Loucy (cell line): ENCODE measurements around the gene IFI30.

Experiments
- H2AFZ ChIP-seq: fragments of 200-600 bp; sonication (generic); 2 replicates; pipeline ENCODE4 v1.6.0; 2016; ENCODE audit warnings: antibody characterized with exemption, mild to moderate bottlenecking, low read length, moderate library complexity
- H3F3A ChIP-seq: fragments of 200-600 bp; 2 replicates; pipeline ENCODE4 v1.6.0; 2016; ENCODE audit warnings: antibody characterized with exemption, low read depth, mild to moderate bottlenecking
- H3K27me3 ChIP-seq: fragments of 200-600 bp; sonication (generic); 2 replicates; pipeline ENCODE4 v1.6.1; 2014; ENCODE audit warnings: low read length, mild to moderate bottlenecking; ENCODE audit not compliant: insufficient read depth, poor library complexity, severe bottlenecking
- H3K36me3 ChIP-seq: fragments of 200-600 bp; sonication (generic); 2 replicates; pipeline ENCODE4 v1.6.1; 2016; ENCODE audit warnings: low read length; ENCODE audit not compliant: insufficient read depth
- H3K4me1 ChIP-seq: fragments of 200-600 bp; sonication (generic); 2 replicates; pipeline ENCODE4 v1.5.1; 2014; ENCODE audit warnings: low read length, mild to moderate bottlenecking; ENCODE audit not compliant: insufficient read depth, poor library complexity, severe bottlenecking
- H3K4me2 ChIP-seq: fragments of 200-600 bp; sonication (generic); 2 replicates; pipeline ENCODE4 v1.6.0; 2014; ENCODE audit warnings: antibody characterized with exemption, low read length, low read depth, mild to moderate bottlenecking; ENCODE audit not compliant: poor library complexity, severe bottlenecking
- H3K4me3 ChIP-seq: fragments of 200-600 bp; sonication (generic); 2 replicates; pipeline ENCODE4 v1.5.1; 2014; ENCODE audit warnings: low read length, mild to moderate bottlenecking, mixed read lengths; ENCODE audit not compliant: poor library complexity, severe bottlenecking
- H3K79me2 ChIP-seq: fragments of 200-600 bp; sonication (generic); 2 replicates; pipeline ENCODE4 v1.6.1; 2014; ENCODE audit warnings: low read length; ENCODE audit not compliant: insufficient read depth
- H3K9ac ChIP-seq: fragments of 200-600 bp; sonication (generic); 2 replicates; pipeline ENCODE4 v1.6.0; 2014; ENCODE audit warnings: mild to moderate bottlenecking, low read depth, low read length, moderate library complexity; ENCODE audit not compliant: poor library complexity, severe bottlenecking
- H3K9me2 ChIP-seq: fragments of 200-600 bp; sonication (generic); replicated peaks from 2 replicates; pipeline ENCODE4 v1.6.1; 2016; ENCODE audit warnings: low read depth, low read length, mixed read lengths
- H3K9me3 ChIP-seq: fragments of 200-600 bp; sonication (generic); 2 replicates; pipeline ENCODE4 v1.6.1; 2014; ENCODE audit warnings: mild to moderate bottlenecking, antibody characterized with exemption, low read length, low read depth; ENCODE audit not compliant: insufficient read depth
- H4K20me1 ChIP-seq: fragments of 200-600 bp; sonication (generic); 2 replicates; pipeline ENCODE4 v1.6.0; 2014; ENCODE audit warnings: antibody characterized with exemption, low read length, mild to moderate bottlenecking; ENCODE audit not compliant: insufficient read depth, poor library complexity, severe bottlenecking
- CTCF ChIP-seq: fragments of 200-600 bp; sonication (generic); conservative IDR thresholded peaks from 2 replicates; pipeline ENCODE4 v1.5.1; 2014; ENCODE audit warnings: mild to moderate bottlenecking, antibody characterized with exemption, low read length
- EZH2phosphoT487 ChIP-seq: fragments of 200-600 bp; IDR thresholded peaks from 2 replicates; pipeline ENCODE4 v1.6.1; 2018; ENCODE audit warnings: antibody characterized with exemption, mild to moderate bottlenecking, moderate library complexity, borderline replicate concordance

IFI30 gene

GRCh38 chr19:18161636-18162002 is 12.0 kb upstream of the IFI30 start:
- no peaks in the 10 kb centered on the region for H3K79me2 ChIP-seq
- H3K9me2 ChIP-seq = no peaks in the 10 kb centered on the region
- H3K9ac ChIP-seq = no peak overlapping the region
- no peaks in the 10 kb centered on the region for H3K27me3 ChIP-seq
- H3K9me3 ChIP-seq = no peaks in the 10 kb centered on the region
- H3F3A ChIP-seq = no peaks in the 10 kb centered on the region
- H2AFZ ChIP-seq = no peak overlapping the region
- peak overlapping the region; percentile 14 for H3K4me2 ChIP-seq
- H4K20me1 ChIP-seq = no peaks in the 10 kb centered on the region
- peaks cover 5% of the 10 kb centered on the region for H3K4me1 ChIP-seq
- TF ChIP-seq EZH2phosphoT487 (no peak), CTCF (no peak)
- peaks cover 14% of the 10 kb centered on the region; the same call in 1 of the 2 replicates for H3K36me3 ChIP-seq
- H3K4me3 ChIP-seq = no peak overlapping the region

GRCh38 chr19:18164072-18164471 is 9.5 kb upstream of the IFI30 start:
- no peak overlapping the region for H3K9ac ChIP-seq
- no peaks in the 10 kb centered on the region for H3K9me2 ChIP-seq
- no peaks in the 10 kb centered on the region for H4K20me1 ChIP-seq
- no peaks in the 10 kb centered on the region for H3K79me2 ChIP-seq
- TF ChIP-seq EZH2phosphoT487 = no peak
- no peak for TF ChIP-seq CTCF
- H3K9me3 ChIP-seq = no peaks in the 10 kb centered on the region
- H3K36me3 ChIP-seq = peaks cover 14% of the 10 kb centered on the region; the same call in 1 of the 2 replicates
- no peak overlapping the region for H3K4me3 ChIP-seq
- no peak overlapping the region for H3K4me2 ChIP-seq
- H3K4me1 ChIP-seq = no peaks in the 10 kb centered on the region
- H3F3A ChIP-seq = no peaks in the 10 kb centered on the region
- no peaks in the 10 kb centered on the region for H3K27me3 ChIP-seq
- H2AFZ ChIP-seq = no peak overlapping the region

GRCh38 chr19:18165794-18166544 is 7.6 kb upstream of the IFI30 start:
- H3K4me2 ChIP-seq = no peak overlapping the region
- H3K4me3 ChIP-seq = no peak overlapping the region
- no peak for TF ChIP-seq CTCF
- no peak for TF ChIP-seq EZH2phosphoT487
- peaks cover 14% of the 10 kb centered on the region; the same call in 1 of the 2 replicates for H3K36me3 ChIP-seq
- no peaks in the 10 kb centered on the region for H3F3A ChIP-seq
- no peak overlapping the region for H2AFZ ChIP-seq
- H3K9me2 ChIP-seq = no peaks in the 10 kb centered on the region
- H4K20me1 ChIP-seq = no peaks in the 10 kb centered on the region
- no peaks in the 10 kb centered on the region for H3K79me2 ChIP-seq
- no peaks in the 10 kb centered on the region for H3K9me3 ChIP-seq
- no peaks in the 10 kb centered on the region for H3K4me1 ChIP-seq
- H3K27me3 ChIP-seq = no peaks in the 10 kb centered on the region
- no peak overlapping the region for H3K9ac ChIP-seq
